GM21528 (cell line): Measurements from ENCODE around the gene ATG2A.

Experiments
- ATAC-seq: cut with Tn5 transposase; IDR thresholded peaks from one replicate; pipeline ENCODE4 v1.9.1; 2021; ENCODE audit warnings: mild to moderate bottlenecking, moderate library complexity; ENCODE audit not compliant: unreplicated experiment, low FRiP score

ATG2A gene

DNA sequence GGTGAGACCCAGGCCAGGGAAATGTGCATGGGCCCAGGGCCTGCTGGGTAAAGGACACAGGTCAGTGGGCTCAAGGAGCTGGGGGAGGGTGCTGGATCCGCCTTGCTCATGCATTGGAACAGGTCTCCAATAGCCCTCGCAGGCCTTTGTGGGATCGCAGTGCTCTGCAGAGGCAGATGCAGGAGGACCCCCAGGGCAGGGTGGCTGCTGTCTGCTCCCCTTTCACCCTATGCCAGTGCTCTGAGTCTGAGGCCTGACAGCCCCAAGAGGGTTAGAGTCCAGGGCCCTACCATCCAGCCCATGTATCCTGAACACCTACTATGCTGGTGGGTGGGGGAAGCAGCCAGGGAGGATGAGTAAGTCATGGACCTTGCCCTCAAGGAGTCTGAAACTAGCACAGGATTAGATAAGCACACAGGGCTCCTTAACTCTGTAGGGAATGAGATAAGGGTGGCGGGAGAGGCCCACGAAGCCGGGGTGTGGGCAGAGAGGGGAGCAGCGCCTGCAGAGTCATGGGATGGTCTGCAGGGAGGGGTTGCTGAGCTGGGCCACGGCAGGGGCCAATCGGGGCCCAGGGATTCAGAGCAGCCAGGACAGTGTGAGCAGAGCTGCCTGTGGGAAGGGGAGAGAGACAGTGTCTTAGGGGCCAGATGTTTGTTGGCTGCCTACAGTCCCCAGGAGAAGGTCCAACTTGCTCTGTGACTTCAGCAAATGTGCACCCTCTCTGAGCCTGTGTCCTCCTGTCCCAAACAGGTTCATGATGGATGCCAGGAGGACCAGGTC, 28.1 kb downstream of the ATG2A start:
- ATAC-seq = no peak

DNA sequence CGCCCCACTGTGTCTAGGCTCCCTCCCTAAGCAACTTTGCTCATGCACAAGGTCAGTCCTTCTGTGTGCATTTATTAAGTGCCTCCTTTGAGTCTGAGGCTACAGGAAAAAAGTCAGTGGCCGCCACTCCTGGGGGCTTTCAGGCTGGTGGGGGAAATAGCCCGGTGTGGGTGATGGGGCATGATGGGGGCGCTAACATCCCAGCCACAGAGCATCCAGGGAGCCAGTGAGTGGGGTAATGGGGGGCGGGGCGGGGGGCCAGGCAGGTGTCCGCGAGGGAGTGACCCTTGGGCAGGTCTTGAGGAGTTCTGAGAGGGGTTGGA, 28.6 kb downstream of the ATG2A start:
- no peak for ATAC-seq

DNA sequence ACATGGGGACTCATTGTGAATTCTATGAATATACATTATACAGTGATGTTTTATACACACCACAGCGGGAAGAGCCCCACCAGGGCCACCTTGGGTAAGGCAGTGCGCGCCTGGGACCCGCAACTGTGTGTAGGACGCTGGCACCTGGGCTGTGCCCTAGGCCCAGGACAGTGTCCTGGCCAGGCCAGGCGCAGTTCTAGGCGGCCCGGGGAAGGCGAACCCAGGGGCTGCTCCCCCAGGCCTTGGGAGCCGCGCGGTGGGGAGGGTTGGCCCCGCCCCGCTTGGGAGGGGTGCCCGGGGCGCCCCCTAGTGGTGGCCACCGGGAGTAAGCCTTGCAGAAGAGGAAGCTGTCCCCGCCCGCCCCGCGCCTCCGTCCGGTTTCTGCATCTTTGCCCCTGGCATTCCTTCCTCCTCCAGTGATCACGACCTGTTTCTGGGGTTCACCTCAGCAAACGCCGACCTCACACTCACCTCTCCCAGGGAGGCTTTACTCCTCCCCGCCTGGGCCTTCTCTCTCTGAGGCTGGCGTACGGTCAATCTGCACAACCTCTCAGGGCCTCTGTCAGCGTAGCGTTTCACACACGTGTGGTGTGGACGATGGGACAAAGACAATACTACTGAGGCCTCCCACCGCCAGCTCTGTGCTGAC, 29.1 kb downstream of the ATG2A start:
- no peak for ATAC-seq

DNA sequence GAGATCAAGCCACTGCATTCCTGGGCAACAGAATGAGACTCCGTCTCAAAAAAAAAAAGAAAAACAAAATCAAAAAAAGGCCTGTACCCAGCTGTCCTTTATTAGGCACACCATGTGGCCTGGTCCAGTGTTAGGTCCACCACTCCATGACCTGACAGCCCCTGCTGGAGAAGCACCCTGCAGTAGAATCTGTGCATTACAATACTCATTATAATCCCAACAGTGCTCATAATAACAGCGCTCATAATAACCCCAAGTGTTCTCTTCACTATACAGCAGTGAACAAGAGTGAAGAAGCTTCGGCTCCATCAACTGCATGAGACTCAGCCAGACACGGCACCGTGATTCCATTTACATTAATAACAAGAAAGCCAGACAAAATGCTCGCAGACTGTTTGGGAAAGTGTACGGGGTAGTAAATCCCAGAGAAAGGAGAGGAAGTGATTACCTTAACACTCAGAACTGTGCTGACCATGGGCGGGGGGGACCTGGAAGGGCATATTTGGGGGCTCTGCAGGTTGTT, 29.7 kb downstream of the ATG2A start:
- no peak for ATAC-seq

DNA sequence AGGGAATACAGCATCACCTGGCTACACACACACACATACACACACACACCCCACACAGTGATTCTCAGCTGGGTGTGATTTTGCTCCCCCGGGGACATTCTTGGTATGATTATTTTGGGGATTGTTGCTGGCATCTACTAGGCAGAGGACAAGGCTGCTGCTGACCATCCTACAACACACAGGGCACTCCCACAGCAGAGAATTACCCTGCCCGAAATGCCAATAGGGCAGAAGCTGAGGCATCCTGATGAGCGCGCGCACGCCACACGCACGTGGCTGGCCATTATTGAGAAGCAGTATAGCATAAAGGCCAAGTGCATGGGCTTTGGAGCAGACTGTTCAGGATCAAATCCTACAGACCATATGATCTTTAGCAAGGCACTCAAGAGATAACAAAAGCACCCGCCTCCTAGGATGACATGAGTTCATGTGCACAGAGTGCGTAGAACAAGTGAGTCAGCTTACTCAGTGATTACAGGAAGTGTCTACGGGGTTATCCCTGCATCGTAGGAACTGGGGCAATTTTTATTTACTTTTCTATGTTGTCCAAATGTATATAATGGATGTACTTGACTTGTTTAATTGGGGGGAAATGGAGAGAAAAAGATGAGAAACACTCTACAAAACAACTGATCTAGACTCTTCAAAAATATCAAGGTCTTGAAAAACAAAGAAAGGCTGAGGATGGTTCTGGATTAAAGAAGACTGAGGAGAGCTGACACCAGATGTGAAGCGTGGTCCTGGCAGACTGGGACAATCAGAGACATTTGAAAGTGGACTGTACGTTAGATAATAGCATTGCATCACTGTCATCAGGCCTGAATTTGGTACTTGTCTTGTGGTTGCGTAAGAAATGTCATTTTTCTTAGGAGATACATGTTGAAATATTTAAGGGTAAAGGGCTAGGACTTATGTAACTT, 31.4 kb downstream of the ATG2A start:
- ATAC-seq = no peak

DNA sequence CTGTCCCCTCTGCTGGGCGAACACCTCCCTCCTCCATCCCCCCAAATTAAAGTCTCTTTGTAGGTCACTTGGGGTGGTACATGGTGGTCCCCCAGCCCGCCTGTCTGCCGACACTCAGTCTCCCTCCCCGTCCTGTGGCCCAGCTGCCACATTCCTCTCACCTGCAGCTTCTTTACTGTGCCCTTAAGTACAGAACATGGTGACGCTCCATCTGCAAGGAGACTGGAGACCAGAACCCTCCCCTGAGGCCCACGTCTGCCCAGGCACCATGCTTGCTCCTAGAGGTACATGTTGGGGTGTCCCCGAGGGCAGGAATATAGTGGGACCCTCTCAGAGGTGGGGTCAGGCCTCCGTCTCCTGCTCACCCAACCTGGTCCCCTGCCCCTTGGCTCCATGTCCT, 33.0 kb downstream of the ATG2A start:
- no peak for ATAC-seq

DNA sequence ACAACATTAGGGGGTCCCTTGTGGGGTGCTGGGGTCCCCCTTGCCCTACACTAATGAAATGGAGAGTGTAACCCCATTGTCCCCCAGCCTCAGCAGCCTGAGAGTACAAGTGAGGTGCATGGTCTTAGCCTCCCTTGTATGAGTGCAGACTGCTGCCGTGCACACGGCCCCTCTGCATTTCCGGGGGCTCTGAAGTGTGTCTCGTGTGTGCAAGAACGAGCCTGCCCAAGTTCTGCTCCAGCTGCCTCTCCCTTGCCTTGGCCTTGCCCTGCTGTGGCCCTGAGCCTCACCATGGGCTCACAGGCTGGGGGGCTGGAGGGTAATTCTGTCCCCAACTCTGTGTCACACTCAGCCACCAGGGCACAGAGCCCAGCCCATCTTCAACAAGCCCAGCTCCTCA, 33.4 kb downstream of the ATG2A start:
- no peak for ATAC-seq

DNA sequence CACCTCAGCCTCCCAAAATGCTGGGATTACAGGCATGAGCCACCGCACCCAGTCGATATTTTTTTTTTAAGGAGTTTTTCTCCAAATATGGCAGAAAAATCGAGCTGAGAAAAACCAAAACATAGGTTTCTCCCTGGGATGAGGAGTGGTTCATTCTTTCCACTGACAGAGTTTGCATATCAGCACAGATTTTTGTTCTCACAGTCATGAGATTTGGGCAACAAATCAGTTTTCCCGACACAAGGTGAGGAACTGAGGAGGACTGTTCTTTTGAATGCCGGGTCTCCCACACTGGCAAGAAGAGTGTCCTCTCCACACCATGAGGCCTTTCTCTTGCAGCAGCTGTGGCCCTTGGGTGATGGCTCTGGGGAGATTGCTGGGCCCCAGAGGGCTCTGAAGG, 34.8 kb downstream of the ATG2A start:
- ATAC-seq = no peak

DNA sequence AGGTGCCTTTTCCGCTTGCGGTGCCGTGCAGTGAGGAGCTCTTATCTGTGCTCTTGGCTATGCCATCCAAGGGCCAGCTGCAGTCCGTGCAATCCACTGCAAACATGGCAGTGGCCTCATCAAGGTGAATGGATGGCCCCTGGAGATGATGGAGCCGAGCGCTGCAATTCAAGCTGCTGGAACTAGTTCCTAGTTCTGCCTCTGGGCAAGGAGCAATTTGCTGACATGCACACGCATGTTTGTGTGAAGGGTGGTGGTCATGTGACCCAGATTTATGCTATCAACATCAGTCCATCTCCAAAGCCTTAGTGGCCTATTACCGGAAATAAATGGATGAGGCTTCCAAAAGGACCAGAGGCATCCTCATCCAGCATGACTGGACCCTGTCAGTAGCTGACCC, 35.5 kb downstream of the ATG2A start:
- no peak for ATAC-seq

DNA sequence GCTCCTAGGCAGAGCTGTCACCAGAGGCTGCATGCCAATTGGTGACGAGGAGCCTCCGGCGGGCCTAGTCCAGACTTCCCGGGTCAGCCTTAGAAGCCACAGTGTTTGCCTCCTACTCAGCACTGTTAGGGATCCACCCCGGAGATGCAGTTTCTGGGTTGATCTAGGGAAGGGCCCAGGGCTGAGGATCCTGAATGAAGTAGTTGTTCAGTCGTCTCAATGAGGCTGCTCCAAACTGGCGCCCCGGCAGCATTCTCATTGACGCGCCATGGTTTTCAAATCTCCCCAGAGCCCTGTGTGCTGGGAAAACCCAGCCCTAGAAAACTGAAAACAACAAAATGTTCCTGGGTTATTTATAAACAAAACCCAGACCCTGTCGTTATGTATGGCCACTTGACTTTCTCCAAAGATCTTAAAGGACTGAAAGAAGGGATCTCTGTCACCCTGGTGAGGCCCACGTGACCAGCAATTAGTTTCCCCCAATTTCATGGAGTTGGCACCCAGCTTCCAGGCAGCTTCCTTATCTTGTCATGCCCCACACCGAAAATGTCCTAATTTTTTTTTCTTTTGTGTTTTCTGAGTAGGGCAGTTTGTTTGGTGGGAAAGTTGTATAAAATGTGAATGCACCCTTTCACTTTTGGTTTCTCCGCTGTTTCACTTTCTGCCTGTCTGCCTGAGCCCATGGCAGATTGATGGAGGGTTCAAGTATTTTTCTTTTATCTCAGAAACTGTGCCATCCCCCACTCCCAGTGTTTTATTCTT, 36.6 kb downstream of the ATG2A start:
- ATAC-seq = no peak

DNA sequence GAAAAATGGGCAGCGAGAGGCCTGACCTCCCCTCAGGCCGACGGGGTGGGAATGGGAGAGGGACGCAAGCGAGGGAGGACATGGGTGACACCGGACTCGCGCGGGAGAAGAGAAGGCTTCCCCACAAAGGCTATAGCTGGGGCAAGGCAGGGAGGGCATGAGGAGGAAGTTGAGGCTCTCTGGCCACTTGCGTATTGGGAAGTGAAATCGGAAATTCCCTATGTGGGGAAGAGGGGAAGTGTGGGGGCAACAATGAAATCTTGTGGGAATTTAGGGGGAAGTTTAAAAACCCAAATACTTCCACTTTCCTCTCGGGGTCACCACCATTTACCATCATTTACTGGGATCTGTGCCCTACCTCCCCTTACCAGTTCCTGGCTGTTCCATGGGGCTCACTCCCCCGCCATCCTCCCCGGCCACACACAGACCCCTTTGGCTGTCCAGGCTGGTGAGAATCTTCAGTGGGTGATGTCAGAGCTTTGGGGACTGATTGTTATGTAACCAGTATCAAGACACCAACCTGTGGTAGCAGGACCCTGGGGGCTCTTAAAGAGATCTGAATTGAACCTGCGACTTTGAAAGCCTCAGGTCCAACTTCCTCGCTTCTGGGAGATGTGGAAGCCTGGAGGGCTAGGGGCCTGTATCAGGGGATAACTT, 37.6 kb downstream of the ATG2A start:
- peak; percentile 2 for ATAC-seq

DNA sequence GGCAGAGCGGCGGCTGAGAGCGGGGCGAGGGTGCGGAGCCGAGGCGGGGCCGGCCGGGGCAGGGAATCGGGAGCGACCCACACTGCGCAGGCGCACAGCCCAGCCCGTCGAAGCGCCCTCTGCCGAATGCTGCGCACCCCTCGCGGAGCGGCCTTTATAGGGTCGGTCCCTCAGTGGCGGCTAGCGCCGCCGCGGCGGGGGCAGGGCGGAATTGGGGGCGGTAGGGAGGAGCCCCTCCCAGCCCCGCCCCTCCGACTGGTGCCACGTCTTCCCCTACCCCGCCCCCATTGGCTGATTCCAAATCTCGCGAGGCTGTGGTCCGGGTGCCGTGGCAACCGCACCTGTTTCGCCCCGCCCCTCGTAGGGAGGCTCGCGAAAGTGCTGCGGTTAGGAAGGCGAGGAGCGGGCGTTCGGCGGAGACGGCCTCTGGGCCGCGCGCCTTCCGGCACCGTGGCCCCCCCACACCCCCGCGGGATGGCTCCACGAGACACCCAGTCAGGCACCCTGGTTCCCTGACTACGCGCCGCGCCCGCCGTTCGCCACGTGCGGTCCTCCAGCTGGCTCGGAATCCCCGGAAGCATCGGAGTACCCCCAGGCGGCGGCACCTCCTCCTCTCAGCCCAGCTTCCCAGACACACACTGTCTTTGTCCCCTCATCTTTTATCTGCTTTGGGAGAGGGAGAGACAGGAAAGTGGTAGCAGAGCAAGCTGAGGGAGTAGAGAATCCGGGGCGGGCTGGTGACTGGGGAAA, 38.3 kb downstream of the ATG2A start, which contains the start of gene EHD1:
Gene EHD1, minus strand, starts transcription at position 128 of the 750 bp plus-strand sequence. CDS start 157 bp downstream, outside the sequence.
- ATAC-seq = peak; percentile 57

DNA sequence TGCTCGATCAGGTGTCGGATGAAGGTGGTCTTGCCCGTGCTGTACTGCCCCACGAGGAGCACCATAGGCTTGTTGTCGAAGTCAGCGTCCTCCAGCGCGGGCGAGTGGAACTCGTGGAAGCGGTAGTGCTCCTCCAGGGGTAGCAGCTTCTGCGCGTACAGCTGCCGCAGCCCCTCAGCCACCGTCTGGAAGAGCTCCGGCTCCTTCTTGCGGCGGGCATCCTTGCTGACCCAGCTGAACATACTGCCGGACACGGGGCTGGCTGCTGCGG, 38.9 kb downstream of the ATG2A start:
- peak; percentile 21 for ATAC-seq

DNA sequence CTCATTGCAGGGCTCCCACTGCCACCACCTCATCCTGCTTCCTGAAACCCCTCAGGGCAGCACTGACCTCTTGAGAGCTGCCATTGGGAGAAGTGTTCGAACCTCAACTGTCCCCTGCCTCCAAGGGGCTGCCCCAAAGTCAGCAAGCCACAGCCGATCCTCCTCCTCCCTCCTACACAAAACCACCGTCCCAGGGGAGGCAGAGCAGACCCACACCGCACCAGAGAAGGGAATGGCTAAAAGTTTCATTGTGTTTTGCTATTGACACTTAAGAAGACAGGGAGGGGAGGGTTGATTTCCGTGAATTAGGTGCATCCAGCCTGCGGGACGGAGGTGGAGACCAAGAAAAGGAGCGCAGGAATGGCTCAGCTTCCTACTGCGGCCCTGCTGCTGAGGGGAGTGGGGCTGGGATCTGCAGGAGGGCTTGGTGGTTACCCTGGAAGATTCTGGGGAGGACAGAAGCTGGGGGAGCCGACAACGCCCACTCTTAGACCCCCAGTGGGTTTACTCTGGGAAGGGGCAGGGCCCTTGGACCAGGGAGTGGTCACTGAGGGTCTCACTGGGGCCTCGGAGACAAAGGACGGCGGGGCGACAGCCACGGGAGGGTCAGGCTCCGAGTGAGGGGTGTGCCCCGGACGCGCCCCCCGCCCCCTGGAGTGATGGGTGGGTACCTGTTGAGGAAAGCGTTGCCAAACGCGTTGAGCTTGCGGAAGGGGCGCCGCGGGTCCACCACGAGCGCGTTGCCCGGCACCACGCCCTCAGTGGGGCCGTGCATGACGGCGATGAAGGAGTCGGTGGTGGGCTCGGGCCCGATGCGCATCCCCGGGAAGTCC, 39.4 kb downstream of the ATG2A start:
- ATAC-seq = no peak

DNA sequence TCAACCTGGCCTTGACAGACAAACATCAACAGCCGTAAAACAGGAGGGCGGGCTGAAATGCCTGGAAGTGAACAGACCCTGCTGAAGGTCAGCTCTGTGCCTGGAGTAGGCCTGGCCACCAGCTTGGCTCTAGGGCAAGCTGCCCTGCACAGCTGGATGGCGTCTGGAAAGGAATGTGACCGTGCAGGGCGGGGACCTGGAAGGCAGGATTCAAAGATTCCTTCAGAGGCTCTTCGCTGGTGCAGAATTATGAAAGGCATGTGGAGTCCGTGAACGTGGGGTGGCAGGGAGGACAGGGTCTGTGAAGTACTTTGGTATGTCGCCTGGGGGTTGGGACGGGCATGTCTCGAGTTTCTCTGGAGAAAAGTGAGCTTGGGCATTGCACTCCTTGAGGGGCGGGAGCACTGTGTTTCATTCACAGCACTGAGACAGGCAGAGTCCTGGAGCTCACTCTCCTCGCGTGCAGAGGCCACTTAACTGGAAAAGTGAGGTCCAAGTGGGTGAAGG, 40.1 kb downstream of the ATG2A start:
- no peak for ATAC-seq

DNA sequence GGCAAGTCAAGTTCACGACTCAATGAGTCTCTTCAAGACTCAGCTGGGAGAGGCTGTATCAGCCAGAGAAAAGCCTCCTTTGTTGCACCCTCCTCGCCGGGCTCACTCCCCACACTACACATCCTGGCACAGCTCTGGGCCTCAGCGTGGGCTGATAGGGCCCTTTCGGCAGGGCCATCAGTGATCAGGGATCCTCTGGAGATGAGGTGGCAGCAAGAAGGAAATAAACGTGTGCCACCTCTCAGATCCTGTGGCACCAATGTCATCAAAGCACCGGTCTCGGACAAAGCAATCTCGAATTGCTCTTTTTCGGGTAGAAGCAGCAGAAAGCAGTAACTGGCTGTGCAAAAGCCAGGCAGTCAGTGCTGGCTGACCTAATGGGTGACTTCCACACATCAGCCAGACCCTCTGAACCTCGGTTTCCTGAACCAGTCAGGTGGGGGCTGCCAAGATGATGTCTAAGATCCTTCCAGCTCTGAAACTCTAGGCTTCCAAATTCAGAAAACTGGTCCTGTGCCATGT, 40.7 kb downstream of the ATG2A start:
- ATAC-seq = no peak

DNA sequence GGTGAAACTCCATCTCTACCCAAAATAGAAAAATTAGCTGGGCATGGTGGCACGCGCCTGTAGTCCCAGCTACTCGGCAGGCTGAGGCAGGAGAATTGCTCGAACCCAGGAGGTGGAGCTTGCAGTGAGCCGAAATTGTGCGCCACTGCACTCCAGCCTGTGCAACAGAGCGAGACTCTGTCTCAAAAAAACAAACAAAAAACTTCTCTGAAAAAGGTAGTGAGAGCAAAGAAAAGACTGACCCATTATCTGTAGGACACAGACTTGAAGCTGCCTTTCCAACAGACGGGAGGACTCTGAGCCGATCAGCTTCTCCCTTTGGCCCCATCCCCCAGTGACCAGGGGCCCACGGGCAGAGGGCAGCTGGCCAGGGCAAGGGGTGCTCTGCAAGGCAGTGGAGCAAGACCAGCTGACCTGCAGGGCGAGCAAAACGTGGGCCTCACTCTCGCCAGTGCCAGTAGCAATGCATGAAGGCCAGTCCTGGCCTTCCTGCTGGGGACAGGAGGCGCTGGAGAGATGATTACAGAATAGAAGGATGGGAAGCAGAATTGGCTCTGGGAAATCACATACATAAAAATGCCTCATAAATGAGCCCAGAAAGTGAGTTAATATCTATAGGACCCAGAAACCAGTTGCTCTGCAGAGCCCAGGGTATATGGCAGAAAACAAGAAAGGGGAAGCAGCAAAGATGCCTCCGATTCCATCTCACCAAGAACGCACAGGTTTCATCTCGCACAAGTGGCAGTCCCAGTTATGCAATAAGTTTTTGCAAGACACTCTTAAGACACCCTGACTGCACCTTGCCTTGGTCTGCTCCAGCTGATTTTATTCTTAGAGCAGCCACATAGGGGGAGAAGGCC, 41.4 kb downstream of the ATG2A start:
- no peak for ATAC-seq
